Gastroesophageal sphincter (tissue), 4 donors: ENCODE data around the gene GSTK1. TPM values are rescaled to one million over a fixed set of nuclear protein-coding genes. Genes with fewer than 3 reads are reported as not detected.

Source experiments
- ATAC-seq: fragments of 150-250 bp; one replicate; pipeline ENCODE4 v1.9.1; 2016; ENCODE audit warnings: mild to moderate bottlenecking, moderate library complexity
- H3K27ac ChIP-seq, 4 donors: fragments of 200-600 bp; sonication (generic) in 3 of 4; 1 replicate in 3 of 4; 2 replicates in 1 of 4; pipeline ENCODE4 v1.5.1; 2016 to 2019
- H3K27me3 ChIP-seq: fragments of 200-600 bp; sonication (generic); one replicate; pipeline ENCODE4 v1.5.1; 2019
- H3K36me3 ChIP-seq, 2 donors: fragments of 200-600 bp; sonication (generic); one replicate each; pipeline ENCODE4 v1.5.1; 2019; ENCODE audit warnings: control low read depth in 1 of 2
- H3K4me1 ChIP-seq, 3 donors: fragments of 200-600 bp; sonication (generic); 1 replicate in 2 of 3; 2 replicates in 1 of 3; pipeline ENCODE4 v1.5.1; 2016 to 2019; ENCODE audit warnings: control low read depth in 2 of 3
- H3K4me3 ChIP-seq, 2 donors: fragments of 200-600 bp; sonication (generic); one replicate each; pipeline ENCODE4 v1.5.1; 2019; ENCODE audit warnings: mild to moderate bottlenecking in 1 of 2, moderate library complexity in 1 of 2
- H3K9me3 ChIP-seq, 3 donors: fragments of 200-600 bp; sonication (generic); one replicate each; pipeline ENCODE4 v1.5.1; 2017 to 2019; ENCODE audit warnings: control low read depth in 2 of 3
- CTCF ChIP-seq, 4 experiments: fragments of 200-600 bp in 2 of 4; fragments of 450-650 bp in 2 of 4; sonication (generic) in 1 of 4; IDR thresholded peaks; one replicate each; pipeline ENCODE4 v1.5.1; 2017 to 2019; ENCODE audit warnings: antibody characterized with exemption in 4 of 4, mild to moderate bottlenecking in 2 of 4, moderate library complexity in 2 of 4
- EP300 ChIP-seq: sonication (generic); formaldehyde crosslinking; IDR thresholded peaks from one replicate; pipeline ENCODE4 v1.6.1; 2017; ENCODE audit warnings: antibody characterized with exemption, mild to moderate bottlenecking
- POLR2A ChIP-seq, 2 donors: fragments of 450-650 bp; IDR thresholded peaks; one replicate each; pipeline ENCODE4 v1.6.1; 2017; ENCODE audit warnings: antibody characterized with exemption in 2 of 2, mild to moderate bottlenecking in 2 of 2, moderate library complexity in 1 of 2
- POLR2AphosphoS5 ChIP-seq: sonication (generic); formaldehyde crosslinking; IDR thresholded peaks from one replicate; pipeline ENCODE4 v1.6.1; 2017; ENCODE audit warnings: antibody characterized with exemption
- WGBS, 2 donors: methylation state at CpG; one replicate each; pipeline ENCODE4 v1.1.5; 2018; ENCODE audit warnings: low coverage in 1 of 2; 5-methylcytosine and 5-hydroxymethylcytosine counted together
- total RNA-seq, 4 donors: library from RNA; depleted of rRNA; stranded (reverse); fragments of >200 nt; gene quantifications; one replicate each; pipeline ENCODE4 v1.1.0, GENCODE V29; 2016

Gene GSTK1
- total RNA-seq, 4 donors from 2014 or later: 98.1 to 128 (median 120) TPM

GRCh38 chr7:143308632-143309031 lies 45.4 kb downstream of the GSTK1 start:
- TF ChIP-seq EP300: no peak
- TF ChIP-seq POLR2A (IDR thresholded peaks at IDR 0.05): no peak
- no peak for TF ChIP-seq POLR2AphosphoS5
- no peak for TF ChIP-seq CTCF (IDR thresholded peaks at IDR 0.05)
- peaks cover 0 to 58% of the 10 kb centered on the region in 2 donors for H3K36me3 ChIP-seq

DNA sequence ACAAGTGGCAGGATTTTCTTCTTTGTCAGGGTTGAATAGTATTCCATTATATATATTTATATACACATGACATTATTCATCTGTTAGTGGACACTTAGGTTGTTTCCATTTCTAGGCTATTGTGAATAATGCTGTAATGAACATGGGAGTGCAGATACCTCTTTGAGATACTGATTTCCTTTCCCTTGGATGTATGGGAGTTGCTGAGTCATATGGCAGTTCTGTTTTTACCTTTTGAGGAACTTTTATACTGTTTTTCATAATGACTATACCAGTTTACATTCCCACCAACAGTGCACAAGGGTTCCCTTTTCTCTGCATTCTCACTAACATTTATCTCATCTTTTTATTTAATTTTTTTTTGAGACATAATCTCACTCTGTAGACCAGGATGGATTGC lies 50.9 kb downstream of the GSTK1 start:
- peaks cover 0 to 7% of the 10 kb centered on the region in 2 donors for H3K36me3 ChIP-seq
- no peak overlapping the region for H3K4me3 ChIP-seq
- H3K27me3 ChIP-seq: no peaks in the 10 kb centered on the region
- no peaks in the 10 kb centered on the region for H3K9me3 ChIP-seq
- H3K4me1 ChIP-seq: no peaks in the 10 kb centered on the region
- TF ChIP-seq EP300 (no peak), POLR2A (IDR thresholded peaks at IDR 0.05) (no peak), CTCF (IDR thresholded peaks at IDR 0.05) (no peak), POLR2AphosphoS5 (no peak)
- ATAC-seq: no peak
- no peak overlapping the region for H3K27ac ChIP-seq

More at GRCh38 chr7:143308632-143309031, 45.4 kb downstream of the GSTK1 start:
- Histone ChIP-seq H3K27me3 (no peaks in the 10 kb centered on the region), H3K9me3 (no peaks in the 10 kb centered on the region), H3K4me1 (no peaks in the 10 kb centered on the region), H3K27ac (no peak overlapping the region), H3K4me3 (no peak overlapping the region)
- WGBS, 2 donors: 86 to 97% methylated on average over 1 to 2 of the region's 2 CpGs
- no peak for ATAC-seq

GRCh38 chr7:143315776-143316175 lies 52.5 kb downstream of the GSTK1 start, which contains the start of gene CLCN1:
CLCN1 (plus strand) TSS chr7:143316111; CDS start chr7:143316213, 102 bp downstream.
- no peak within 1 kb of the TSS for H3K4me3 ChIP-seq
- ATAC-seq: no peak
- no peaks in the 10 kb centered on the region for H3K36me3 ChIP-seq
- no CpG with 5 or more reads among the region's 5 CpGs for WGBS, 2 donors
- no peaks in the 10 kb centered on the region for H3K27me3 ChIP-seq
- H3K4me1 ChIP-seq: no peaks in the 10 kb centered on the region
- H3K9me3 ChIP-seq: no peaks in the 10 kb centered on the region
- H3K27ac ChIP-seq: no peak within 1 kb of the TSS
- TF ChIP-seq EP300 (no peak), CTCF (IDR thresholded peaks at IDR 0.05) (no peak), POLR2AphosphoS5 (no peak), POLR2A (IDR thresholded peaks at IDR 0.05) (no peak)

- Histone ChIP-seq H3K27me3 (no peaks in the 10 kb centered on the region), H3K27ac (no peak overlapping the region), H3K9me3 (no peaks in the 10 kb centered on the region), H3K4me3 (no peak overlapping the region), H3K4me1 (no peaks in the 10 kb centered on the region), H3K36me3 (no peaks in the 10 kb centered on the region)
- ATAC-seq: no peak
- no peak for TF ChIP-seq CTCF (IDR thresholded peaks at IDR 0.05)
- no peak for TF ChIP-seq POLR2AphosphoS5
- TF ChIP-seq POLR2A (IDR thresholded peaks at IDR 0.05): no peak
- TF ChIP-seq EP300: no peak
- 82 to 86% methylated on average over 1 to 4 of the region's 4 CpGs for WGBS, 2 donors
These were observed 53.3 kb downstream of the GSTK1 start for GRCh38 chr7:143316492-143316891.

DNA sequence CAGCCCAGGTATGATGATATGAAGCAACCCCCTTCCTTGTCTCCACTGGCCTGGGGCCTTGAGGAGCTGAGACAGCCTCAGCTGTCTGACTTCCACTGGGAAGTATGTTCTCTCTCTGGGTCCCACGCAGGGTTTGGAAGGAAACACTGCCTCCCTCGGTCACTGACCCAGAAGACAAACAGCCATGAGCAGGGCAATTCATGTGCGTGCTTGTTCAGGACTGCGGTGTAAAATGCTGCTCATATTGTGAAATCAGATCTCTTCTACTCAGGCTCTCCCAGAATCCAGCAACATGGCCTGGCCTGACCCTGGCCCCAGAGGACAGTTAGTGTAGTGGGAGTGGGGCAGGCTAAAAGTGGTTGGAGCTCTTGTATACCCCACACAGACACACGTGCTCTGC lies 55.4 kb downstream of the GSTK1 start:
- H3K4me1 ChIP-seq: no peaks in the 10 kb centered on the region
- H3K9me3 ChIP-seq: no peaks in the 10 kb centered on the region
- ATAC-seq: no peak
- no peak overlapping the region for H3K4me3 ChIP-seq
- 70 to 73% methylated on average over 3 of the region's 5 CpGs for WGBS, 2 donors
- TF ChIP-seq CTCF (IDR thresholded peaks at IDR 0.05): no peak
- TF ChIP-seq EP300: no peak
- no peak for TF ChIP-seq POLR2AphosphoS5
- TF ChIP-seq POLR2A (IDR thresholded peaks at IDR 0.05): no peak
- no peak overlapping the region for H3K27ac ChIP-seq
- H3K27me3 ChIP-seq: no peaks in the 10 kb centered on the region
- H3K36me3 ChIP-seq: no peaks in the 10 kb centered on the region
